Measurements from ENCODE around the gene SULF2.

Gene SULF2

DNA sequence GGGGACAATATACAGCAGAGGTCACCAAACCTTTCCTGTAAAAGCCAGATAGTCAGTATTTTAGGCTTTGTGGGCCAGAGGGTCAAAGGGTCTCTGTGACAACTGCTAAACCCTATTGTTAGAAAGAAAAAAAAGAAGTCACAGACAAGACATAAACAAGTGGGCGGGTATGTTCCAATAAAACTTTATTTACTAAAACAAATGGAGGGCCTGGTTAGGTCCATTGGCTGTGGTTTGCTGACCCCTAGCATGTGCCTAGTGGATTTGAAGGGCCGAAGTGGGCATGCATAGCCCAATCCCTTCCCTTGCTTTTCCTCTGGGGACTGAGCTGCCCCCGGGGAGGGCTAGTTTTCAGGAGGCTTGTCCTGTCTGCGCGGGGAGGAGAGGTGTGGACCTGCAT is 78.9 kb downstream of the SULF2 start:
- no peak for DNase-seq

DNA sequence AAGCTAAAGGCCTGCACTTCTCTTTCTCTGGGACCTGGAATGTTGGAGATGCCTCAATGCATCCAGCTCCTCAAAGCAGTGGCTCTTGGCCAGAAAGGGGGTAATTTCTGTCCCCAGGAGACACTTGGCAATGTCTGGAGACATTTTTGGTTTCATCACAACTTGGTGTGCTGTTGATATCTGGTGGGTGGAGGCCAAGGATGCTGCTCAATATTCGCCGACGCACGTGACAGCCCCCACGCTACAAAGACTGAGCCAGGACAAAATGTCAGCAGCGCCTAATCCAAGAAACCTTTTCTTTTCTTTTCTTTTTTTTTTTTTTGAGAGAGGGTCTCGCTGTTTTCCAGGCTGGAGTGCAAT is 79.8 kb downstream of the SULF2 start:
- no peak for DNase-seq

DNA sequence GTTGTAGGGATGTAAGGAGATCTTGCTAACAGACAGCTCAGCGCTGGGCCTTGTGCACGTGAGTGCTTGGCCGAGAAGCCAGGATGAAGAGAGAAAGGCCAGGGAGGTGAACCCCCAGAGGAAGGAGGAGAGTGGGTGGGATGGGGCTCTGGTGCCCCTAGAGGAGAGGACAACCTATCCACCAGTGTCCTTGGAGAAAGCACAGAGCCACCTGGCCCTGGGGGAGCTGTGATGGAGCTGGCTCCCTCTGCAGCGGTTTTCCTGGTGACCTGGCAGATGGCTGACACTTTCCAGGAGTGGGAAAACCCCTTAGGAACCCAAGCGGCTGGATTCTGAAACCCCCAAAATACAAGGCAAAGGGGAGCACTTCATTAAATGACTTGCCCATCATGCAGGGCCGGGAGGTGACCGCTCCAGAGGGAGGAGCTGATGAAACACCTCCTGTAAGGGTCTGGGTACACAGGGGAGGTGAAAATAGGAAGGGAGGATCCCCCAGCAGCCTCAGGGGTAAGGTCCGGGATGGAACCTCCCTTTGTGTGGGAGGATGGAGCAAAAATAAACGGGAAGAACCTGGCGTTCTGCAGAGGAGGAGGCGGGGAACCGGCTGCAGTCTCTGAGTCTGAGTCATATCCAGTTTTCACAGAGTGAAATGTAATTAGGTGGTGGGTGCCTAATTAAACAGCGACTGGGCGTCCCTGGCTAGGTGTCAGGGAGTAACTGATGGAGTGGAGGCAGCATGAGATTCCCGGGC is 80.4 kb downstream of the SULF2 start:
- DNase-seq: no peak

DNA sequence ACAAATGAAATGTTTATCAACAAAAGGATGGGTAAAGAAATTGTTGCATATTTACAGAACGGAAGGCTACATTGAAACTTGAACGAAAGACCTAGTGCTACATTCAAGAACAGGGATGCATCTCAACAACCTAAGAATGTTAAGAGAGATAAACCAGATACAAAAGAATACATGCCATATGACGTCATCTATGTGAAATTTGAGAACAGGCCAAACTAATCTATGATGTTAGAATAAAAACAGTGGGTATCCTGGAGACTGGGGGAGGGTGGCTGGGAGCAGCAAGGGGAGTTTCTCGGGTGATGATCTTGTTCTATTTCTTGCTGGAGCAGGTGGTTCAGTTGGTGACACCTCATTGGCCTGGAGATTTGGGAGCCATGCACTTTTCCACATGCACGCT is 81.5 kb downstream of the SULF2 start:
- no peak for DNase-seq

DNA sequence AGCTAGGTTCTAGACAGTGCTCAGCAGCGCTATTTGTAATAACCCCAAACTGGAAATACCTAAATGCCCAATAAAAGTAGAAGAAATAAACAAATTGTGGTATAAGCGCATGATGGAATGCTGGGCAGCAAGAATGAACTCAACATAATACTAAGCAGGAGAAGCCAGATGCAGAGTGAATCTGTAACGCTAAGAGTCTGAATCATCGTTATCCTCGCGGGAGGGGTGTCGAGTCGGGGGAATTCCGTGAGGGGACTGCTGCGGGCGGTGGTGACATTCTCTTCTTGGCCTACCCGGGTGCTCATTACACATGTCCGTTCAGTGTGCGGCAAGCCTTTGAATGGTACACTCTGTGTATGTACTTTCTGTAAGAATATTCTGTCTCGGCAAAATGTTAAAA is 83.7 kb downstream of the SULF2 start:
- DNase-seq: no peak

DNA sequence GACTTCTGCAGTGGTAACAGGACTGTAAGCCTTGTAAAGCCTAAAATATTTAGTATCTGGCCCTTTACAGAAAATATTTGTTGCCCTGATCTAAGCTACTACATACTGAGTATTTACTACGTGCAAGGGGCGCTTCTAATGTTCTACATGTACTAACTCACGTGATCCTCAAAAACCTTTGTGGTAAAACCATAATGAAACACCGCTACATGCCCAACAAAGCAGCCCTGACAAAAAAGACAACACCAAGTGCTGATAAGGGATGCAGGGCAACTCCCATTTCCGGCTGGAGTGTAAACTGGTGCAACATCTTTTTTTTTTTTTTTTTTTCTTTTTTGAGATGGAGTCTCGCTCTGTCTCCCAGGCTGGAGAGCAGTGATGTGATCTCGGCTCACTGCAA is 85.0 kb downstream of the SULF2 start:
- no peak for DNase-seq

DNA sequence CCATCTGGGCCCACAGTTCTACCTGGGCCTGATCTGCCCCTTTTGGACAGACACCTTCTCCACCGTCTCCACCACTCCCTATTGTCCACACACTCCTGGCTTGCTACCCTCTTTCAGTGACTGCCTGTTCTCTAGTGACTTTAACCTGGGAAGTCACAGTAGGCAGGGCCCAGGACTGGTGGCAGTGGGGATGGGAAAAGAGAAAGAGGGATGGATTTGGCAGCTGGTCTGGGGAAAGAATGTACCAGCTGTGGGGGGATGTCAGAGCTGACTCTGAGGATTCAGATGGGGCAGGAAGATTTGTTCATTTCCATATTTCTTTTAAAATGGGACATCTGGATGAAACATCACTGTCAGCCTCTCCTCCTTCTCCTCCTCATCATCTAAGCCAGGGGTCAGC is 85.5 kb downstream of the SULF2 start:
- DNase-seq: no peak

DNA sequence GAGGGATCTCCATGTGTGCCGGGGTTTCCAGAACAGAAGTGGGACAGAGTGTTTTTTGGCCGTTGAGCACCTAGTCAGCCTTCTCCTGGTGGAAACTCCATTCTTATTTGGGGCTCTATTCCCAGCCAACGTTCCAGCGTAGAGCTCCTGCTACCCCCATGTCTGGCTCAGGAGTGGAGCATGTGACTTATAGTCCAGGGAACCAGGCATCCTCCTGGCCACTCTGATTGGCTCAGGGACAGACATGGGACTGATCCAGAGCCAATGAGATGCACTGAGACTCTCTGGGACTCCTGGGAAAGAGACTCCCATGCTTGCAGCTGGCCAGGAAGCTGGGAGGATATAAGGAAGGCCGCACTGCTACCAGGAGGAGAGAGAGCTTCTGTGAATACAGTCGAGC is 87.1 kb downstream of the SULF2 start:
- no peak for DNase-seq

DNA sequence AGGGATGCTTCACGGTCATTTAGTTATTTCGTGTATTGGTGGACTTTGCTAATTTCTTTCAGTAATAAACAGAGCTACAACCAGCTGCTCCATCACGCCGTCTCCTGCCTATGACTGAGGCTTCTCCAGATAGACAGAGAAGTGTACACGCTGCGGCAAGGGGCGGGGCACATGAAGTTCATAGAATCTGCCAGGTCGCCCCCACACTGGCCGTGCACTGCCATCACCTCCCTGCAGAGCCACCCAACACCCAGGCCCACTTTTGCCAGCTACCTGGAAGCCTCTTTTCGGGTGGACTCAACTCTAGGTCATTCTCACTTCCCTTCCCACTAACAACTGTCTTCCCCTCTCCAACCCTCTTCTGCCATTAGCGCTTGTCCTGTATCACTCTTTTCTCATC is 88.4 kb downstream of the SULF2 start:
- DNase-seq: no peak

DNA sequence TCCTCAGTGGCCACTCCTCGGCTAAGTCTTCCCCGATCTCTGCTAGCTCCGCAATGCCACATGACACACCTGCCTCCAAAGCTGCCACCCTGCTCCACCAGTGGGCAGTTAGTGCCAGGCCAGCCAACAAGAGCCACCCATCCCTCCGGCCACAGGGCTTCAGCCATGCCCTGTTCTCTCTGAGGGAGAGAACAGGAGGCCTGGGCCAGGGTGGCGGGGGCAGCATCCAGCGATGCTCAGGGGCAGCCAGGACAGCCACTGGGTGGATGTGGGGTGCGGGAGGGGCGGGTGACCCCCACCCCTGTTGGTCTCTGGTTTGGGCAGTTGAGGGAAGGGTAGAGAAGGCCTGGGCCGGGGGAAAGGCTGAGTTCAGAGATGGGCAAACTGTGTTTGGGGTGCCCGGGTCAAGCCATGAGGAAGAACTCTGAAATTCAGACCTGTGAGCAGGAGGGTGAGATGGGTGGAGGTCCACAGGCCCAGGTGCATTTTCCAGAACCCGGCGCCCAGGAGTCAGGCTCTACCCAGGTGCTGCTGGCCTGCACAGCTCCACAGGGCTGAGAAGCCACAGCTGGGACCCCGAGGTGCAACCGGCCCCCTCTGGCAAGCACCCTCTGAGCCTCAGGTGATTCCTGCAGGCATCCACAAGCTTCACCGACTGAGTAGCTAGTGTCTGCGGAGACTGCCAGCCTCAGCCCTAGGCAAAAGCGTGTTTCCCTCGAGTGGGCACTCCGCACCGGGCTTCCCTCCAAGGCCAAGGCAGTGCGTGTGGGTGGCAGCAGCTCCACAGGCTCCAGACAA is 91.1 kb downstream of the SULF2 start:
- DNase-seq: no peak

DNA sequence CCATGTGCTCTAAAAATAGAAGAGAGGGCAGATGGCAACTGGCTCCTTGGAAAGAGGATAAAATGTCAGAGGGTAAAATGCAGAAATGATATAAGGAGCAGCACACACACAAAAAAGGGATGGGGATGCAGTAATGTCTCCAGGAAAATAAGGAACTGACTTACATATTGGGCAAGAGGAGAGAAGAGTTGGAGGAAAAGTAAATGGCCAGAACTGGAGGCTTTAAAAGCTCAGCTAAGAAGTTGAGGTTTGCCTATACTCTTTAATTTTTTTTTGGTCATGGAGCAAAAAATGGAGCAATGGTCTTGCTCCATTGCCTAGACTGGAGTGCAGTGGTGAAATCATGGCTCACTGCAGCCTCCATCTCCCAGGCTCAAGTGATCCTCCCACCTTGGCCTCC is 93.7 kb downstream of the SULF2 start:
- DNase-seq: no peak

DNA sequence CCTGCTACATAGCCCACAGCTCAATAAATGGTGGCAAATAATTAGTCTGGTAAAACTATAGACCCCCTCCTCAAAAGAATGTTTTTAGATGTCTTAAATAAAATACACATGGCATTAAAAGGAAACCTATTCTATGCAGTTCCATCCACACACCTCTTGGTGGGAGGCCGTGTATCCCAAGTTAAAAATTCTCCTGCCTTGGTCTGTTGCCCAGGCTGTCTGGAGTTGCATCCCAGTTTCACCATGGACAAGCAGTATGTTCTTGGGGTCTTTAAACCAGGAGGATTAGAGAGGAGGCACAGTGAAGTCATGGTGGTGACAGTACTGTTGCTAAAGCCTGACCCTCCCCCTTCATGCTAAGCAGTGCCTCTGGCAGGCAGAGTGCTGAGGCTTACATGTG is 95.5 kb downstream of the SULF2 start:
- no peak for DNase-seq

DNA sequence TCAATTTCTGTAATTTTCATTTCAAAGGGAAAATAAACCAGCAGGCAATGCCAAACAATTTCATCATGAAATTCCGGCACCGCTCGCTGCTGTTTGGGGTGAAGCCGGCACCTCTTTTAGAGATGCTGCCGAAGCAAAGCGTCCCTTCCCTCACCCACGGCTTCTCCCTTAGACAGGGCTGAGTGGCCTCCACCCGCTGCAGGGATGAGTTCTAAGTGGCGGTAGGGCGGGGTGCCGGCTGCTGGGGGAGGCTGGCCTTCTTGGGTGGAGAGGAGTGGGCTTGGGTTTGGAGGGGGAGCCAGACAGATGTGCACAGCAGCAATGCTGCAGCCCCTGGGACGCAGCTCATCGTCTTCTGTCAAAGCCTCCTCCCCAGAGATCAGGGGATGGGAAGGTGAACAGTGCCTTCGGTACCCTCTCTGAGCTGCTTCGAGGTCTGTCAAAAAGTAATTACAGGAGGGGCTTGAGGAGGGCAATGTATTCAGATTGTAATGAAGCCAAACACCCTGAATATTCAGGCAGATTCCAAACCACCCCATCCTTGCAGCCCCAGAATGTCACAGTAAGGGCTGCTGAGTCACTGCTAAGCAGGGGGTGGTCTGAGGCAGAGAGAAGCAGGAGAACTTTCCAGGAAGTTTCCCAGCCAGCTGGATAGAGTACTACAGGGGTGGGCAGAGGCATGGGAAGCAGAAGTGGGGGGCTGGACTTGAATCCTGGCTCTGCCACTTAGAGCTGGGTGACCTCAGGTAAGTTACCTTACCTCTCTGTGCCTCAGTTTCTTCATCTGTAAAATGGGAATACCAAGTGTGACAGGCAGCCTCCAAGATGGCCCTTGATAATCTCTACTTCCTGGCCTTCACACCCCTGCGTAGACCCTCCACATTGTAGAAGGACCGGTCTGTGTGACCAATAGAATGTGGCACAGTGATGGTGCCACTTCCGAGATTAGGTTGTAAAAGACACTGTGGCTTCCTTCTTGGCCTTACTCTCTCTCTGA is 96.6 kb downstream of the SULF2 start:
- no peak for DNase-seq

DNA sequence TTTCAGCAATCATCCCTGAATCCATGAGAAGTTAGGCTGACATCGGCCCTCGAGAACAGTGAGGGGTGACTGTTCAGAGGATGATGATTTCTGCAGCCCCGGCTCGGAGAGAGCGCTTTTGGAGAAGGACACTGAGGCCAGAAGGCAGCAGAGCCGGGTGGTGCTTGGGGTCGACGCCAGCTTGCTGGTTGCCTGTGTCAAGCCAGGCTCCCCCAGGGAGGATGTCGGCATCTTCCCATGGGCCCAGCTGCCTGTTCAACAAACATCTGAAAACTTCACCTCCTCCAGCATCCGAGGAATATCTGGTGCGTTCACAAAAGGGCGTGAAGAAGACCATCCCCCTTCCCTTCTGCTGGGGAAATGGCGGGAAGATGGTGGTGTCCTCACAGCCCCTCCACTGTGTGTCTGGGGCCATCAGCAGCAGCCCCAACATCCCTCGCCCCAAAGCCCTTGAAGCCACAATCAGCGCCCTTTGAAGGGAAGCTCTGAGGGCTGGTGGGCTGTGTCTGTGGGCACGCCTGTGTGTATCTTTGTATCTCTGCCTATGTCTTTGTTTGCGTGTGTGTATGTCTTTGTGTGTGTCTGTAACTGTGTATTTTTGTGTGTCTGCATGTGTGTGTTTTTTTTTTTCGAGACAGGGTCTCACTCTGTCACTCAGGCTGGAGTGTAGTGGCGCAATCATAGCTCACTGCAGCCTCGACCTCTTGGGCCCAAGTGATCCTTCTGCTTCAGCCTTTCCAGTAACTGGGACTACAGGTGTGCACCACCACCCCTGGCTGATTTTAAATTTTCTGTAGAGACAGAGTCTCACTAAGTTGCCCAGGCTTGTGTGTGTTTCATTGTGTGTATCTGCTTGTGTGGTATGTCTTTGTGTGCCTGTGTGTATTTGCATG is 97.9 kb downstream of the SULF2 start:
- no peak for DNase-seq

DNA sequence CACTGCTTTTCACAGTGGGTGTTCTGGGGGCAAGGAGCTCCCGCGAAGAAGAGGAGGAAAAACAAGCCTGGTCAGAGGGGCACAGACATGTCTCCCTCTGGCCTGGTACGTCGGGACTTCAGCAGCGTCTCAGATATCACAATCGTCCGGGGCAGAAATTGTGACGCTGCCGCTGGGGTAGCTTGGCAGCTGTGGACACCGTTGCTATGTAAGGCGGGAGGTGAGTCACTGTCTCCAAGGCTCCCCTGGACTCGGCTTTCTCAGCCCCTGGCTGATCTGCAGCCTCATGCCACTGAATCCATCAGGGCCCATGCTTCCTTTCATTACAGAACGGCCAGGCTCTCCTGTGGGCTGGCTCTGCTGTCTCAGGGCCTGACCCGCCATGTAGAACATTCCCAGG is 98.7 kb downstream of the SULF2 start:
- DNase-seq: no peak

DNA sequence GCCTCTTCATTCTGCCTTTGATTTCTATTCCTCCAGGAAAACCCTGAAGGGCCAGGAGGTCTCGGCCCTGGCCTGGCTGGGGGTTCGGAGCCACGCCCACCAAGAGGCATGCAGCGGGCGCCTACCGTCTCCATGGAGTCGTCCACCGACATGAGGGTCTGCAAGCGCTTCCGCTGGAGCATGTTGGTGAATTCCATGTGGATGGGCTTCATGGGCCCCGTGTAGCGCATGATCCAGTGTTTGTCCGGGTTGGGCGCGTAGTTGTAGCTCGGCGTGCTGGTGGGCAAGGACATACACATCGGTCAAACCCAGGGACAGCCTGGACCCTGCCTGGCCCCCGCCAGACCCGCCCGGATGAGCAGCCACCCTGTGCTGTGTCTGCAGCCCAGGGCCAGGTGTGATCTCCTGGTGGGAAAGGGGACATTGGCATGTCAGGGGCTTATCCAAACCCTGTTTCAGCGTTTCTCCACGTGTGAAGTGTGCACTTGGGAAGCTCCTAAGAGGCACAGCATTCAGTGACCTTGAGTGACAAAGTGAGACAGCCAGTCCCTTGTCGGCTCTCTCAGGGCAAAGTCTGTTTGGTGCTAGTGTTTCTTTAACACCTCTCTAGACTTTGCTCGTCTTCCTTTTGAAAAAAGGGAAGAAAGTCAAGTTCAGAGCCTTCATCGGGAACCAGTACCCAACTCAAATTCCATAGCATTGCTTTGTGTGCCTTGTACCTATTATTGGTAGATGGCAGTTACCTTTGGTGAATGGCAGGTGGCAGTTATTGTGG is 100.8 kb downstream of the SULF2 start:
- DNase-seq: no peak

DNA sequence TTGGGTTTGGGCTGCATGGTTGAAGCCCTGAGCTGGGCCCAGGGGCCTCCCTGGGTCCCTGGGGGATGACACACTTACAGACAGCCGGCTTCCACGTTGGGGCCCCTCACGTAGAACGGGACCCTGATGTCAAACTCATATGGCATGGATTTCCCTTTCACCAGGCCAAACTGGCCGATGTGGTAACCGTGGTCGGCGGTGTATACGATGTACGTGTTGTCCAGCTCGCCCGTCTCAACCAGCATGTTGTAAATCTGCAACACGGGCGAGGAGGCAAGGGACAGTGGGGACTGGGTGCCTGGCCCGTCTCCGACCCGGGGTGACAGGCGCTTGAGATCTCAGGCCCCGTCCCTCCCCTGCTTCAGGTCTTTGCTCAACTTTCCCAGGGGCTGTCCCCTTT is 102.4 kb downstream of the SULF2 start:
- DNase-seq: no peak

DNA sequence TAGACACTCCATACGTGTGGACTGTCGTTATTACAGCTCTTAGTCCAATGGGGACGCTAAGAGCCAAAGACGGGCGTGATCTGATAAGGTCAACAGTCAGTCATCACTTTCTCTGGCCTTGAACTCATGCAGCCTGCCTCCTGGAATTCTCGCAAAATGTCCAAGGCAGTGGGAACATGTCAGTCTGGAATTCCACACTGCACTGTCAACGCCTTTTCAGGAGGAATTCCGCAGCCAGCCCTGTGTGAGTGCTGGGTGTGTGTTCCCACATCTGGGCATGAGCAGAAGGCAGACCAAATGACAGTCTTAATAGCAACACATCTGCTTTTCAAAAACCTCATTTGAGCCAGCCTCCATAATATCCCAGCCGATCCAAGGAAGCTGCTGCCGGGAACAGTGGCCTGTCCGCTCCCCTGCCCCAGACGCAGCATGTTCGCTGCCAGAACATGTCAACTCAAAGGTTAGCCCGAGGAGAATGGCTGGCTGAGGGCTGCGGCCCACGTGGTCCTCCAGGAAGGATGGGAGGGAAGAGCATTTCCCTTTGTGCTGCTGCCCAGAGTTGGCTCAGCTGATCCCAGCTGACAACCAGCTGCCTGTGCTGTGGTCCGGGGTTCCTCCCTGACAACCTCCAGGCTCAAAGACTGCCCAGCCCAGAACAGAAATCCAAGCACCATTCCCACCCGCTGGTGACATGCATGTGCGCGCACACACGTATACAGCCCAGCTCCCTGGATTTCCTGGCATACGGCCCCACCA is 103.1 kb downstream of the SULF2 start:
- no peak for DNase-seq

DNA sequence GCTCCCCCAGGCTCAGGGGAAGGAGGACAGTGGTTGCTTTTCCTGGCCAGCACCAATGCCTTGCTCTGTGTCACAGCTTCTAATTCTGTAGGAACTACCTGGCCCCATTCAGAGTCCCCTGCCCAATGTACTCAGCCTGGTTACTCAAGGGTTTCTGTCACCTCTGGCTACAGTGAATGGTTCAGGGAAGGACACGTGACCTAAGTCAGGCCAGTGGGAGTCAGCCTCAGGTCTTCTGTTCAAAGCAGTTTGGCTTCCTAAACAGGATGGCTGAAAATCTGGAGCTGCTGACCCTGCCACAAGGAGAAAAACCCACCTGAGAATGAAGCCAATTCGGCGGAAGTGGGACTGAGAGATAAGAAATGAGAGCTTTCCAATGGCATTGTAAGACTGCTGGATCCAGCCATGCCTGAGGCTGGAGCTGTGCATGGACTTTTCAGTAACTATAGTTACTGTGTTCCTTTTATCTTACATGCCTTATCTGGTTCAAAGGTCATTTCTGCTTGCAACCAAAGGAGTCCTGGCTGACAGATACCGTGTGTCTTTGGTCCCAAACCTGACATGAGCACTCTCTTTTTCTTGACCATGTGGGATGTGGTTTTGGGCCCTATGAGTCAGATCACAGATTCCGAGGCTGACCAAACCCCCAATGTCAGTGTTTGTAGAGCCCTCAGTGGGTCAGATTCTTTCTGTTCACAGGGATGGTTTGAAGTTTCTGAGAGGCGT is 104.3 kb downstream of the SULF2 start:
- no peak for DNase-seq

DNA sequence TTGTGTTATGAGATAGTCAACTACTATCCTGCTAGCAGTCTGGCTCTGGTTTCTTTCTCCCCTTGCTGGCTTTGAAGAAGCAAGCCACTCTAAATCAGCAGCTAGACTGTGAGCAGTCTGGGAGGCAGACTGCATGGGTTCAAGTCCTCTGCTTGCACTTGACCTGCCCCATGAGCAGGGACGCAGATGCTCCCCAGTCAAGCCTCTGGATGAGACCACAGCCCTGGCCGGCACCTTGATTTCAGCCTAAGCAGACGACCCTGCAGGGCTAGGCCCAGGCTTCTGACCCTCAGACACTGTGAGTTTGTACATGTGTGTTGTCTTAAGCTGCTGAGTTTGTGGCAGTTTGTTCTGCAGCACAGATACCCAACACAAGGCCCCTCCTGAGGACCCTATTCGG is 105.8 kb downstream of the SULF2 start:
- no peak for DNase-seq
